Stimulated activated CD8-positive, alpha-beta memory T cell treated with anti-CD3 and anti-CD28 coated beads, Interleukin-2, amount 100 ng/mL, for 48 hours (primary cell): ENCODE measurements around the gene NEK2.
"Not testable (repeated sequence)": the region's sequence is repeated elsewhere in the genome, so short reads cannot be mapped to it uniquely, and the experiment has no call there.

Experiments used
- DNase-seq, 2 donors: peaks; one replicate each; pipeline ENCODE4 v3.0.0-alpha.2; 2020; ENCODE audit warnings: low read depth in 2 of 2

Gene NEK2

DNA sequence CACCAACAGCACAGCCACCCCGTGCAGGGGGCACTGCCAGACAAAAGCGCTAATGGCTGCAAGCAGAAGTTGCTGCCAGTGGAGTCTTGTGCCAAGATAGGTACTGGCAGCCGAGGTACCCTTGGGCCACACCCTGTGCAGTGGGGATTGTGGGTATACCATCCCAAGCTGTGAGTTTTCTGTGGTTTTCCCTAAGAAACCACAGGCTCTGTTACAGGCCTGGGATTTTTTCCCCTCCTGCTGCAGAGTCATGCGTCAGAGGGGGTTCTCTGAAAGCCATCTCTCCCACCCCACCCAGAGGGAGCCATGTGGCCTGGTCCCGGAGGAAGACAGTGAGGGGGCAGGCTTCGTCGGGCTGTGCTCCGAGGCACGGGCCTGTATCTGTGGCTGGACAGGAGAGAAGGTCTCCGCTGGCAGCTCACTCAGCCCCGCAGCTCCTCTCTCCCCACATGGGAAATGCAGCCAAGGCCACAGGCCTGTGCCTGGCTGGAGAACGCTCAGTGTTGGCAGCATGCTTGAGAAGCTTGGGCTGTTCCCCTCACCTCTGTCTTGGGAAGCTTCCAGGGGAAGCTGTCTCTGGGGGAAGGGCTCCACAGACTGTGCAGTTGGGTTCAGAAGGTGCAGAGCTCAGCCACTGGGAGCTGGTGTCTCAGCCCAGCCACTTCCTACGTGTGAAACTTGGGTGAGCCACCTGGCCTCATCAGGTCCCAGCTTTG is 42.5 kb downstream of the NEK2 start:
- DNase-seq = no peak

DNA sequence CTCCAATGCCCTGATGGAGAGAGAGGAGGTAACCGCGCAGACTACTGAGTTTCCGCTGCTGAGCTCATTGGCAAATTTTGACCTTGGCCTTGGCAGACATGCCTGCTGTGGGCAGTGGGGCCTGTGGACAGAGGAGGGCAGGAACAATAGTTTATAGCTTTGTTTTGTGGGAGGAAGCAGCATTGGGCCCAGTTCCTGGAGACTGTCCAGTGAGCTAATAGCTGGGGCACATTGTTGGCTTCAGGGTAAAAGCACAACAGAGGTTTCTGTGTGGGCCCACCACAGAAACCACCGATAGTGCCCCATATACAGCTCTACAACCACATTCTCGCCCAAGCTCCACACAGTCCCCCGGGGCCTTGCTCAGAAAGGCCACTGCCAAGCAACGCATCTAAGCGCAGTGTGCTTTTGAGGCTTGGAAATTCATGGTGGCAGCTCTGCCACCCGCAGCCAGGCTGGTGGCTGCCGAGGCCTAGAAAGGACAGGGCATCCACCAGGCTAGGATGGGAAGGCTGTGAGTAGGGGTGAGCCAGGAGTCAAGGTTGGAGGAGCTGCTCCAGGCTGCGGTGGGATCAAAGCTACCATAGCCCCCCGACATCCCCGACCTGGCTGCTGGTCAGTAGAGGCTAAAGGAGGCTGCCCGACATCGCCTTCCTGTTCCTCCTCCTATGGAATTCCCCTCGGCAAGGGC is 43.2 kb downstream of the NEK2 start:
- DNase-seq = no peak

DNA sequence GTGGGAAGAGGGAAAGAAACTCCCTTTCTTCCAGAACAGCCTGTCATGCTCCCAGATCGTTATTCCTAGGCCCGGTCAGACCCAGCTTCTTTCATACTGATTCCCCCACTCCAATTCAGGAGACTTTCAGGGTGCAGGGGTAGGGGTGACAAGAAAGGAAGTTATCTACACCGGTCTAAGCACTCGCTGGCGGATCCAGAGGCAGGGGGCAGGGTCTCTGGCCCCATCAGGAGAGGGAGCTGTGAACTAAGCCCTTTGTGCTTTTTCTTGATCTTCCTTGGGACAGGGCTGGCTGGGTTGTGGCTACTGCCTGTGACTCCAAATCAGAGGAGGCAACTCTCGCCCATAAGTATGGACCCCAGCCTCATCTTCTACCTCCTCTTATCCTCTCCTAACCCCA is 44.3 kb downstream of the NEK2 start:
- DNase-seq = no peak

DNA sequence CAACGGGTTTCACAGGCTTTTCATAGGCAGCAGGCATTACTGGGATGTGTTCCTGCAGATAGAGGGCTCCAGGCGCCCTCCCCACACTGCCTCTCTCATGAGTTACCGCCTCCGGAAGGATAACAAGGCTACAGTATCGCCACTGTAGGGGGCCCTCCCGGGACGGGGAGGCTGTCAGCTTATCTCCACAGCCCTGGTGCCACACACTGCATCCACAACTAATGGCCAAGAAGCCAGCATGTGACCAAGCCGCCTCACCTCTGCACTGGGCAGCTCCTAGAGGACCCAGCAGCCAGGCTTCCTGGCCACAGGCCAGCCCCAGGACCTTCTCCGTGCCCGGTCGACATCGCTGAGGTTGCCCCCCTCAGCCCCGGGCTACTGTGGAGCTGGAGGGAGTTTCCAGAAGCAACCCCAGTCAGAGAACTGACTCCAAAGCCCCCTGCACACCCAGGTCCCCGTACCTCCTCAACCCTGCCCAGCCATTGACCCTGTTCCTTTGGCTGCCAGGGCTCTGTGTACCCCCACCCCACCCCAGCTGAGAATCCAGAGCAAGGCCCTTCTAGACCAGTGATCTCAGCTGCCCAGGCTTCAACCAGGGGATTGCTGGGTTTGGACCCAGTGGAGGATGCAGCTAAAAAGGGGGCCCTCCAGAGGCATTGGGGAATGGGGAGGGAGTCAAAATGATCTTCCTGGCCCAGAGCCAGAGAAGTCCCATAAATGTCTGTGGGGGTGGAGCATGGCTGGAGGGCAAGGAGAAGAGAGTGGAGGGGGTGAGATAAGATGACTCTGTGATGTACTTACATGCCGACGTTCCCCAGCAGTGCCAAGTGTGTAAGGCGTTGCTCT is 45.0 kb downstream of the NEK2 start:
- no peak for DNase-seq

DNA sequence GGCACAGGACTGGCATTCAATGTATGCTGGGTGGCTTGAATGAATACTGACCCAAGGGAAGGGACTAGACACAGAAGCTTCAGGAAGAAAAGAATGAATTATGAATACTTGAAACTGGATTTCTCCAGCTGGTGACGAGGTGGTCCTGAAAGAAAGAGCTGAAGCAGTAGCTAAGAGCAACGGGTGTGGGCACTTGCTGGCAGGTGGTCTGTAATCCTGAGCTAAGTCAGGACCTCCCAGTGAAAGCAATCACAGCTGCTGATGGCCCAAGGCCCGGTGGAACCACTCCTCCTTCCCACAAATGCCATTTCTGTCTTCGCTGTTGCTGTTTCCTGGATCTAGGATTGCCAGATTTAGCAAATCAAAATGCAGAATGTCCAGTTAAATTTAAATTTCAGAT is 47.0 kb downstream of the NEK2 start:
- DNase-seq = no peak

DNA sequence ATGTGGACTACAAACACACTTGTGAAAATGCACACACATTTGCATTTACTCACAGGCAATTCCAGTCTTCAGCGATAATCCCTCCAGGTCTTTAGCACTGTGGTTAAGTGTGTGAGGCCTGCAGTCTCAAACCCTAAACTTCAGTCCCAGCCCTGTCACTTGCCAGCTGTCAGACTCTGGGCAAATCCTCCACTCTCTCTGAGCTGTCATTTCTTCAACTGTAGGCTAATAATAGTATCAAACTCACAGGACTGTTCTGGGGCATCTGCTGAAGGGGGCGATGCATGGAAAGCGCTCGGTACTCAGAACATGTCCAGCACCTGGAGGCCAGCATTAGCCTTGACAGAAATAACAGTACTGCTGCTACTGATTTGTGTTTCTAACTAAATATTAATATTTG is 48.2 kb downstream of the NEK2 start:
- DNase-seq = no peak

DNA sequence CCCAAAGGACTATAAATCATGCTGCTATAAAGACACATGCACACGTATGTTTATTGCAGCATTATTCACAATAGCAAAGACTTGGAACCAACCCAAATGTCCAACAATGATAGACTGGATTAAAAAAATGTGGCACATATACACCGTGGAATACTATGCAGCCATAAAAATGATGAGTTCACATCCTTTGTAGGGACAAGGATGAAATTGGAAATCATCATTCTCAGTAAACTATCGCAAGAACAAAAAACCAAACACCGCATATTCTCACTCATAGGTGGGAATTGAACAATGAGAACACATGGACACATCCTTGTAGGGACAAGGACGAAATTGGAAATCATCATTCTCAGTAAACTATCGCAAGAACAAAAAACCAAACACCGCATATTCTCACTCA is 49.6 kb downstream of the NEK2 start:
- not testable (repeated sequence) for DNase-seq

DNA sequence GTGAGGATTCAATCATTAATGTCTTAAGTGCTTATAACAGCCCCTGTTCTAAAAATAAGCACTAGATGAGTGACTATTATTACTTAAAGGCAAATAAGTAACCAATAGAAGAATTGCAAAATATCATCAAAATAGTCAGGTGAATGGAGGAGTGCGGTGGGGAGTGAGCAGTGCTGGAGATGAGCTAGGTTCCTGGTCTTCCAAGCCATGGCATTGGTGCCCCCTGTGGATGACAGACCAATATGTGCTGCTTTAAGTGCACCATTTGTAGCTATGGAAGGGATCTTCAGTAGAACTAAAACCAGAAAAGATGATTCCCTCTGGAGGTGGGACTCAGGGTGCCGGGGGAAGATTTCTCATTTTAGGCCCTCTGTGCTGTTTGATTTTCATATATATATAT is 50.4 kb downstream of the NEK2 start:
- no peak for DNase-seq

DNA sequence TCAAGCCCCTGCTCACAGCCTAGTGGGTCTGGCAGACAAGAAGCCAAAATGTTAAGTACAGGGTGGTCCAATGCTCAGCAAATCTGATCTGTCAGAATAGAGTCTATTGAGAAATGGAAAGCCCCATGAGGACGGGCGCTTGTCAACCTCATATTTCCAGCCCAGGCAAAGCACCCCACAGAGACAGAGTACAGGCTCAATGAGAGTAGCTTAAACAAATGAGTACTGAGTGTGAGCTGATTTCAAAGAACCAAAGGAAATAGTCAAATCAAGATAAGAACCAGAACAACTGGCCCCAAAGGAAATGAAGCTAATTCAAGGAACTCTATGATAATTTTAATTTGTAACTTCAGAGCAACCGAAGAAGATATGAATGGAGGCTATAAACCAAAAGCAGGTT is 51.9 kb downstream of the NEK2 start:
- DNase-seq = no peak

DNA sequence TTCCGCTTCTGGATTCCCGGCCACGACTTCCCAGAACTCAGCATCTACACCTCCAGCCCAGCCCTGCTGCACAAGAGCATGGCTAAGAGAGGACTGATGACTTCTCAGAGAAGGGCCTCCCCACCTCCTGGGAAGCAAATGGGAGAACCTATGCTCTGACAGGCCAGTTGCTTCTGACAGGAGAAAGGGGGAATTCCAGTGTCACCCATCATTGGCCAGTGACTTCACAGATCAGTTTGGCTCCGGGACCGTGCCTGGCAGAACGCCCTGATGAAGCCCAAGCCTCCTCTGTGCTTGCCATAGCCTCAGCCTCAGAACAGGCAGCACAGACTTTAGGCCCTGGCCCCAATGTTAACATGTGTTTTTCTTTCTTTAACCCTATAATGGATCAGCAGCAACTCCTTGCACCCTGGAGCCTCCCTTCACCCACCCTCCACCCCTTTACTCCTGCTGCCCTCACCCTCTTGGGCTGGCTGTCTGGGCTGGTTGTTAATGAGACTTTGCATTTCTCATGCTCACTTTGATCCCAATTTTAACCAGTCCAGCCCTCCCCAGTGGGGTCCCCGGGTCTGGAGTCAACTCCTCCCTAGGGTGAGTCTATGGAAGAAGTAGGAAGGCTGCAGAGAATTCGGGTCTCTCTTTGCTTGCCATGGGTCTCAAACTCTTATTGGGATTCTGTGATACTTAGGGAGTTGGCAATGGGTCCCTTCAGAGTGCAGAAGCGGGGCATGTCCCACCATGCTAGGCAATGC is 53.8 kb downstream of the NEK2 start:
- no peak for DNase-seq

DNA sequence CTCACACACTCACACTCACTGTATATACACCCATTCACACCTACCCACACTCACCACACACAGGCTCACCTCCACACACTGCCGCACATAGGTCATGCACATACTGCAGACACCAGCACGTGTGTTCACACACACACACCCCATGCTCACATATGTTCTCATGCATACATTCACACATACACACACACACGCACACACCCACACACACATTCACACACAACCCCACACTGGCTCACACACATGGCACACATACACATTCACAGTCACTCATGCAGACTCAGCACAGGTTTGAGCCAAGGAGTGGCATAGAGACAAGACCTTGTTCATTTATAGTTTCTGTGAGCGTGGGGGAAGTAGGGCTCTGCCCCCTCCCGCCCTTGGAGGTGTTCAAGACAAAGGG is 55.3 kb downstream of the NEK2 start:
- DNase-seq = no peak

DNA sequence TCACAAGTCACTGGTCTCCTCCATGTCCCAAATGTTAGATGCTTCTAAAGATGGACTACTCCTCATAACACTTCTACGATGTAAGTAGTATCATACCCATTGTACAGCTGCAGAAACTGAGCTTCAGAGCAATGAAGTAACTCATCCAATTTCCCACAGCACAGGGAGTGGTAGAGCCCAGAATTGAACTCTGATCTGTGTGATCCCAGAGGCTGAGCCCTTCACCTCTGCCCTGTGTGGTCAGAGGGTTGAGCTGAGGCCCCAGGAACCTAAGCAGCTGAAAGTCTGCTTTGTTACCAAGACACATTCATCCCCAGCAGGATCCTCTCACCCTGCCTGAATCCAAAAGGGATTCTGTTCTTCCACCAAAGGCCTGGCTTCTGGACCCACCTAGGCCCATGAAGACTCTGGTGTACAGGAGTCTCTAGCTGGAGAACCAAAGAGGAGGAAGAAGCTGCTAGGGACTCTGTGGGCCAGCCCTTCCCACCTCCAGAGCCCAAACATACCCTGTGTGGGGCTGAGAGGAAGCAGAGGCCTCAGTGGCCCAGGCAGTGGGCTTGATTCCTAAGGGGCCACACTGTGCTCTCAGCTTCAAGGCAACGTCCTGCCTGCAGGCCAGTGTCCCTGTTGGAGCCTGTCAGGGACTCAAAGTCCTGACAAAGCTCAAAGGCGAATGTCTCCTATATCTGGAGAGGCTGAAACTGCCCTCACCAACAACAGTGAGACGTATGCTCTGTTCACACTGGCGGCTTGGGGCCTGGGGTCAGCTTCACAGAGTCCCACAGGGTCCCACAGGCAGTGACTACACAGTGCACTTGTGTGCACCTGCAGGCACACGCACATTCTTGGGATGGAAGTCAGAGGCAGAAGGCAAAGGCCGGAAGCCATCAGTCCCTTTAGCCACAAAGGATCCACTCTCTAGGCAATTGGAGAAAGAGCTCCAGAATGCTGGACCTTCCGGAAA is 56.1 kb downstream of the NEK2 start:
- DNase-seq = no peak

DNA sequence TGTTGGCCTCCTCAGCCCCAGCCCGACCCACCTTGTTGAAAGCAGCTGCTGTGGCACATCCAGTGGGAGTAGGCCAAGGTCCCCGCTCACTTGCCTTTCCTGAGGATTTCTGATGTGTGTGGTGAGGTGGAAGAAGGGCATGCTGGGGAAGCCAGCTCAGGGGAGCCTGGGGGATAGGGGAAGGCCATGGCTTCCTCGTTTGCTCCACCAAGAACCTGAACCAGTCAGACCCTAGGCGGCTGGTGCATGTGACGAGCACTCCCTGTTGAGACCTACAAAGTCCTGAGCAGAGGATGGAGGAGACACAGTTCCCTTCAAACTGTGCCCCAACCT is 58.5 kb downstream of the NEK2 start:
- no peak for DNase-seq

DNA sequence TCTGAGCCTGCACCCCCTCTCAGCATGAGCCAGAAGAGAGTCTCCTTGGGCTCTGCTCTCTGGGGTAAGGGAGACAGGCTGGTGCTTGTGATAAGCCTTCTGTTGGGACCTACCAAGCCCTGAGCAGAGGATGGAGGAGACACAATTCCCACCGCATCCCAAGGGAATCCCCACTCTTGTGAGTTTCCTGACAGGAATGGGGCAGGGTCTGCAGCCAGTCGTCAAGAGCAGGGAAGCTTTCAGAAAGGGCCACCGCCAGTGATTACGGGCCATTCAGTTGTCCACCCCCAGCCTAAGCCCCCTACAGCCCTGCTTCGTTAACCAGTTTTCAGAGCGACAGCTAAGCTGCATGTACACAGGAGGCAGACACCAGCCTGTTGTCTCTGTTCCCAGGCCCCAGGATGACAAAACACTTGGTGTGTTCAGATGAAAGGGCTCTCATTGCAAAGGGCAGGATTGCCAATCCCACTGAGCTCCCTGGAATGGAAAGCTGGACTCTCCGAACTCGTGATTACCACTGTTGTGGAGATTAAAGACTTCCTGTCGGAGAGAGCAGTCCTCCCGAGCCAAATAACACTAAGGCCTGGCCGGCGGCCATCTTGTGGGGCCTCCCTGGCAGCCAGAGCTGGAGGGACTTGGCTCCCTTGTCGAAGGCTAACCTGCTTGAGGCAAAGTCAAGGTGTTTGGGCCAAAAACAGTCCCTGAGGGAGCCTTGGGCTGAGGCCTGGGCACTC is 59.0 kb downstream of the NEK2 start:
- DNase-seq = no peak

DNA sequence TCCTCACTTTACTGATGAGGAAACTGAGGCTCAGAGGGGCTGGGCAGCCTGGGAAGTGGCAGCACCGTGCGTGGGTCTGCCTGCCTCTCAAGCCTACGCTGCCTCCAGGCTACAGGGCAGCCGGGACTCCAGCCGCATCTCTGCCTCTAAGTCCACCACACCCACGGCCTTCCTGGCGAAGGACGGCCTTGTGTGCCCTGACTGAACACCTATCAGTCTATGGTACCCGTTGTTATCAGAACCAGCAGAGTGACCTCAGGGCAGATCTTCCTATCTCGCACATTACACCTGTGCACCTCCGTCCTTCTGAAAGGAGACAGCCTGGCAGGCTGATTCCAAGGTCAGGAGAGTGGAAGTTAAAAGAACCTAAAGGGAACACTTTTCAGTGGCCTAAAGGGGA is 60.8 kb downstream of the NEK2 start:
- DNase-seq = no peak

DNA sequence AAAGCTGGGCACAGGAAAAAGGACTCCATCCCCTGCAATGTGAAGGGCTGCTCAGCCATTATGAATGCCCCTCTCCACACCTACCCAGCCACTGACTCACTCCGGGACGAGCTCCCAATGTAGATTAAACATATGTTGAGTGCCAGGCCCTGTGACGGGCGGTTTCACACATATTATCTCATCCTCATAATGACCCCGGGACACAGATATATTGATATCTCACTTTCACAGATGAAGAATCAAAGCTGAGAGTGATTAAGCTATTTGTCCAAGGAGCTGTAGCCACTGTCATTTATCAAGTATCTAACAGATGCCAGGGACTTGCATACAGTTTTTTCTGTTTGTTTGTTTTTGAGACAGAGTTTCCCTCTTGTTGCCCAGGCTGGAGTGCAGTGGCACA is 61.5 kb downstream of the NEK2 start:
- DNase-seq = no peak

DNA sequence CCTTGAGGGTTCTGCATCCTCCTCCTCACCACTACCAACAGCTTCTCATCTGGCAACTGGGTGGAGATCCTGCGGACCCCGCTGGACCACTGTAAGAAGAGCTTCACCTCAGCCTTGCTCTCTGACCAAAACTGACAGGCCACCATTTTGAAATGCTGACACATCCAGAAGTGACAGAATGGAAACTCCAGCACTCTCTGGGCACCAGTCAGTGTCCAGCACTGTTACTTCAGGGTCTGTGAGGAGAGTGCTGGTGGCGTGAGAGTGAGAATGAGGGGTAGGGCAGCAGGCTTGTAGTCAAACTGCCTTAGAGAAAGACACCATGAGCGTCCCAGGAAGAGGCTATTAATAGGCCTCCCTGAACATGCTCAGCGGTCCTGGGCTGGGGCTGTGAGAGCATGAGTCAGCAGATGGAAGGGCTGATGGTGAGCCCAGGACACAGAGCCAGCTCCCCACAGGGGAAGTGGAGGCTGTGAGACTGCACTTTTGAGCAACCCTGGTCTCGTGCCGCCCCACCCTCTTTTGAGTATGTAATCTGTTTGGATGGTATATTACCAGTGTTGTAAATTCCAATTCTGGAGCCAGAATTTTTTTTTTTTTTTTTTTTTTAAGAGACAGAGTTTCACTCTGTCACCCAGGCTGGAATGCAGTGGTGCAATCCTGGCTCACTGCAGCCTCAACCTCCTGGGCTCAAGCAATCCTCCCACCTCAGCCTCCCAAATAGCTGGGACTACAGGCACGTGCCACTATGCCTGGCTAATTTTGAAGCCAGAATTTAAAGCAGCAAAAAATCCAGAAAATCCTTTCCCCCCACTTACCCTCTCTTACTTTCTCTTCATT is 62.1 kb downstream of the NEK2 start:
- no peak for DNase-seq

DNA sequence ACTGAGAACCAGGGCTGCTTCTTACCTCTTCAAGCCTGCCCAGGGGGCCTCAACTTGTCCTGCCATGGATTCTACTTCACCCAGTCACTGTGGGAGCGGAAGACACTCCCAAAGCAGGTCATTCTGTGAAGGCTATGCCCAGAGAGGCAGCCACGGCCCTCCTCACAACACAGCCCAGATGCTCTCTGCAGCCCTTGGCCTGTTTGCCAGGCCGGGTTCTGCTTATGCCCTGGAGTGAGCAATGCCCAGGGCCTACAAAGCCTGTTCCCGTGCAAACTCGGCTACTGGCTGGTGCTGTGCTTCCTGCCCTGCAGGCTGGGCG is 62.7 kb downstream of the NEK2 start:
- no peak for DNase-seq
